ENCODE results near the gene MEIKIN. TPM values are rescaled to one million over a fixed set of nuclear protein-coding genes. Genes with fewer than 3 reads are reported as not detected.

MEIKIN gene
- total and polyA plus RNA-seq, 2 experiments from 2014 or later = not detected

GRCh38 chr5:131863700-131864099 is 81.8 kb downstream of the MEIKIN start:
- Histone ChIP-seq H3K4me3 (no peak overlapping the region), H2AFZ (no peak overlapping the region), H3K4me1 (ENCODE audit: insufficient read depth) (no peaks in the 10 kb centered on the region), H3K27me3 (ENCODE audit: insufficient read depth) (no peaks in the 10 kb centered on the region), H3K9me2 (ENCODE audit: insufficient read depth) (peaks cover 5% of the 10 kb centered on the region), H3K79me2 (replicated peaks; ENCODE audit: insufficient read depth) (no peaks in the 10 kb centered on the region), H3K36me3 (ENCODE audit: insufficient read depth) (0 out of 2 replicates have a peak, but pooled peaks cover 3% of the 10 kb centered on the region), H3K27ac (ENCODE audit: low read depth) (no peak overlapping the region), H4K20me1 (replicated peaks; ENCODE audit: insufficient read depth) (no peaks in the 10 kb centered on the region), H3F3A (replicated peaks; ENCODE audit: low read depth) (no peaks in the 10 kb centered on the region), H3K4me2 (no peak overlapping the region)
- no peak overlapping the region for H3K27ac Mint-ChIP-seq
- H3K4me3 Mint-ChIP-seq = no peak overlapping the region
- ATAC-seq = no peak
- peaks cover 4% of the 10 kb centered on the region for H3K27me3 Mint-ChIP-seq (ENCODE audit: insufficient read depth, low read depth, poor library complexity)
- H3K4me1 Mint-ChIP-seq = no peaks in the 10 kb centered on the region
- no peak for DNase-seq (ENCODE audit: low spot score)
- TF ChIP-seq EZH2phosphoT487 (IDR thresholded peaks at IDR 0.05; ENCODE audit: unreplicated experiment) (no peak), POLR2AphosphoS5 (IDR thresholded peaks at IDR 0.05; ENCODE audit: low read depth) (no peak), JUNB (IDR thresholded peaks at IDR 0.05; ENCODE audit: unreplicated experiment) (no peak), ZNF462 (CRISPR knock-in tag; IDR thresholded peaks at IDR 0.05) (no peak), NANOG (IDR thresholded peaks at IDR 0.05; ENCODE audit: borderline replicate concordance) (no peak), STAT1 (IDR thresholded peaks at IDR 0.05; ENCODE audit: unreplicated experiment) (no peak), ZNF331 (CRISPR knock-in tag; IDR thresholded peaks at IDR 0.05; ENCODE audit: low read depth) (no peak), CTCF (conservative IDR thresholded peaks at IDR 0.05; ENCODE audit: low read depth in 2 of 2) (no peak), ZNF114 (CRISPR knock-in tag; IDR thresholded peaks at IDR 0.05) (no peak), CREB1 (CRISPR knock-in tag; IDR thresholded peaks at IDR 0.05; ENCODE audit: low read depth) (no peak), EZH2 (IDR thresholded peaks at IDR 0.05; ENCODE audit: low read depth, unreplicated experiment) (no peak), ETS1 (IDR thresholded peaks at IDR 0.05) (no peak), REST (IDR thresholded peaks at IDR 0.05; ENCODE audit: unreplicated experiment) (no peak)
- H3K36me3 Mint-ChIP-seq (ENCODE audit: low read depth) = peaks cover 16% of the 10 kb centered on the region; the same call in 1 of the 3 replicates
- peaks cover 54% of the 10 kb centered on the region for H3K9me3 Mint-ChIP-seq
